GM10248 (cell line): ENCODE results near the gene DQX1.
A peak's percentile ranks its signal among the peaks of the same experiment; 100 is the strongest.

Source experiments
- CTCF ChIA-PET: fragments of 300-600 bp; sonication (Branson Sonifier 250); formaldehyde crosslinking; extraction: SDS; loops from one replicate; lab custom pipeline; 2021; ENCODE audit warnings: antibody characterized with exemption; lab: Yijun Ruan, JAX
- POLR2A ChIA-PET: fragments of 350-650 bp; sonication (Branson Sonifier 250); formaldehyde crosslinking; extraction: SDS; loops from one replicate; lab custom pipeline; 2020; ENCODE audit warnings: antibody characterized with exemption; lab: Yijun Ruan, JAX
- DNase-seq: peaks from one replicate; pipeline ENCODE4 v3.0.0; 2012; ENCODE audit errors: extremely low spot score
- CTCF ChIP-seq: IDR thresholded peaks from 2 replicates; pipeline ENCODE4 v1.5.1; 2012; ENCODE audit warnings: mild to moderate bottlenecking, low read depth; ENCODE audit errors: extremely low read depth, missing control alignments, control extremely low read depth

DQX1 gene

GRCh38 chr2:74554820-74555531 is 28.9 kb upstream of the DQX1 start:
- peak; percentile 66 for DNase-seq
- CTCF ChIA-PET: interaction anchor here (0.9 to 3.8 kb wide), 6 partner anchors 10 to 33 kb away, joined by 3 to 26 read pairs (median 4); no protein-coding TSS in a partner anchor
- POLR2A ChIA-PET: no interaction called here

GRCh38 chr2:74553892-74554819 is 28.1 kb upstream of the DQX1 start, which contains the start of the genes DOK1 and LOXL3:
DOK1 (plus strand) TSS chr2:74554720; CDS start chr2:74554755, 35 bp downstream.
LOXL3 (minus strand) TSS chr2:74553942; CDS start chr2:74552634, 1,308 bp downstream.
- POLR2A ChIA-PET: interaction anchor here (0.6 to 0.7 kb wide), 2 partner anchors 100 to 424 kb away, joined by 4 to 8 read pairs; no protein-coding TSS in a partner anchor
- peak; percentile 90 for DNase-seq
- no peak for TF ChIP-seq CTCF
- CTCF ChIA-PET: interaction anchor here (1.2 to 3.8 kb wide), 3 partner anchors 12 to 23 kb away, joined by 3 to 26 read pairs (median 7); no protein-coding TSS in a partner anchor

More at GRCh38 chr2:74554820-74555531, 28.9 kb upstream of the DQX1 start:
- no peak for TF ChIP-seq CTCF

GRCh38 chr2:74552914-74553811 is 27.1 kb upstream of the DQX1 start:
- peak; percentile 61 for DNase-seq
- CTCF ChIA-PET: interaction anchor here (1.5 to 3.2 kb wide), 2 partner anchors 14 to 32 kb away, joined by 5 to 14 read pairs; no protein-coding TSS in a partner anchor

GRCh38 chr2:74551942-74552913 is 26.2 kb upstream of the DQX1 start:
- no peak for TF ChIP-seq CTCF
- CTCF ChIA-PET: interaction anchor here (1.4 to 3.2 kb wide), 6 partner anchors 13 to 36 kb away, joined by 4 to 16 read pairs (median 6); partner anchors contain the start of genes AUP1 and HTRA2
- peak; percentile 49 for DNase-seq
- POLR2A ChIA-PET: no interaction called here

More at GRCh38 chr2:74552914-74553811, 27.1 kb upstream of the DQX1 start:
- POLR2A ChIA-PET: no interaction called here
- no peak for TF ChIP-seq CTCF

- CTCF ChIA-PET: interaction anchor here (1.4 to 3.2 kb wide), 7 partner anchors 12 to 37 kb away, joined by 4 to 16 read pairs (median 8); partner anchors contain the start of genes AUP1 and HTRA2
- POLR2A ChIA-PET: no interaction called here
- no peak for DNase-seq
- no peak for TF ChIP-seq CTCF
Observed at GRCh38 chr2:74551530-74551929, 25.5 kb upstream of the DQX1 start.
